Measurements from ENCODE around the gene CPO.

Gene CPO

DNA sequence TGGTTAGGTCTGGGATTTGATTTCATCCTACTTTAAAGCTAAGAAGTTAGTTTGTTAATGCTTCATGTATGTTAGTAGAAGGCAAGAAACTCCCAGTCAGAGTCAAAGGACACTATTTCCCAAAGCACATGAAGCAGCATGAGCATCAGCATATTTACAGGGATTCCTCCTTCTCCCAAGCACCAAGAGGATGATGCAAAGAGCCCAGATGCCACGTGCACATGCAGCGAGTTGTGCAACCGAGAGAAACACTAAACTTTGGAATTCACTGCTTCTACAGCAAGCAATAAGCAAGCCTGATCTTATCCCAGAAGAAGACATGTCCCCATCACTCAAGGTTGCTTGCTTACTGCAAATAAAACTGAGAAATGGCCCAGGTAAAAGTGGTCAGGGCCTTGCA is 32.5 kb downstream of the CPO start:
- in situ Hi-C loops (cut with MboI; ENCODE audit: low sequenced_read_pairs) = no loop called here

DNA sequence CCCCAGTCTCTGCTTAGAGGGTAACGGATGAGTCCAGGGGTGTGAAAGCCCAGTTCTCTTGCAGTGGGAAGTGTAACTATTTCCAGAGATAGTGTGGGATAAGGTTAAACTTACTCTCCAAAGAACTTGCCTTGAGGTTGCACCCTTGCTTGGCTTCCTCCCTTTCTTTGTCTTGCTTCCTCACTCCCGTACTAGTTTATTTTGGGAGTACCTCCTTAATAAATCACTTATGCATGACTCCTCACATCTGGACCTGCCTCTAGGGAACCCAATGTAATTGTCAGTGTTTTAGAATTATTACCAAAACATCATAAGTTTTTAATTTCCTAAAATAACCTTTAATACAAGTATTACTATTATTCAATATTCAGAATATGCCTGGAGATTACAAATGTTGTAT is 35.2 kb downstream of the CPO start:
- in situ Hi-C loops (cut with MboI; ENCODE audit: low sequenced_read_pairs) = no loop called here

DNA sequence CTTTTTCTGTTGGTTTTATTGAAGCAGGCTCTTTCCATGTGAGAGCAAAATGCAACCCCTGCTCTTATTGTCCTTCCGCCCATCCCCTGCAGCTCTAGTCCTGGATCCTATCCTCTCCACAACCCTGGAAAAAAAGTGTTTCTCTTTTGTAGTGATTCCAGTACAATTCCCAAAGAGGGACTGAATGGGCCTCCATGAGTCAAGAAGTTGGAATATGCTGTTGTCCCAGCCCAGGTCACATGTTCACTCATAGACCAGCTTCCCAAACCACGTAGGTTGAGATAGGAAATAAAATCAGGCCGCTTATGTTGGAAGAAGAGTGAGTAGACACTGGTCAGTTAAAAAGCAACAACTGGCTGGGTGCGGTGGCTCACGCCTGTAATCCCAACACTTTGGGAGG is 39.4 kb downstream of the CPO start:
- in situ Hi-C loops (cut with MboI; ENCODE audit: low sequenced_read_pairs) = no loop called here

DNA sequence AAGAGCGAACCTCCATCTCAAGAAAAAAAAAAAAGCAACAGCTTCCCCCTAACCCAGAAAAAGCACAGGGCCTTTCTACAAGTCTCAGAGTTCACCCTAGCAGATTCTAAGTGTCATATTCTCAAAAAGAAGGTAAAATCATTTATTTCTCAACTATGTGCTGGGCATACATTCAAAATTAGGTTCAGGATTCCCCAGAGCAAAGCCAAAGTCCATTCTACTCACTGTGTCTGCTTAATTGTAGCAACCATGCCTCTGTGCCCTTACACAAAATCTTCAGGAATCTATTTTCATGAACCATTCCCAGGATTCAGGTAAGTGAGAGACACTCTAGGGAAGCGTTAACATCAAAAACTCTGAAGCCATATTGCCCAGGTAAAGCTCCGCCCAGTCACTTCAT is 40.0 kb downstream of the CPO start:
- in situ Hi-C loops (cut with MboI; ENCODE audit: low sequenced_read_pairs) = no loop called here

DNA sequence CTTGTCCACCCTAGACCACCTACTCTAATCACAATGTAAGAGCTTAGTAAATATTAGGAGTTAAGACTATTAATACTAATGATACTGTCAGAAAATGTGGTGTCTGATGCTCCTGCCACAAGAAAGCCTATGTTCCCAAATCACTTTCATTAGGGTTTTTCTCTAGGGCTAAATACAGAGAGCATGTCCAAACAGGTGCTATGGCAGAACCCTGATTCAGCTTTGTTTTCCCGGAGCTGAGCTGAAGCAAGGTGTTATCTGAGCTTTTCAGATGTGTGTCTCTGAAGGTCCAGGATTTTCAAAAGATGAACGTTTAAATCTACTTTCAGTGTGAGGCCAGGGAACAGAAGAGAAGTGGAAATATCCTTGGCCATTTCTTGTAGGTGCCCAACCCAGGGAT is 40.6 kb downstream of the CPO start:
- in situ Hi-C loops (cut with MboI; ENCODE audit: low sequenced_read_pairs) = loop anchor here (5.0 kb wide), 1 partner anchor 492 kb away; no protein-coding TSS in a partner anchor

DNA sequence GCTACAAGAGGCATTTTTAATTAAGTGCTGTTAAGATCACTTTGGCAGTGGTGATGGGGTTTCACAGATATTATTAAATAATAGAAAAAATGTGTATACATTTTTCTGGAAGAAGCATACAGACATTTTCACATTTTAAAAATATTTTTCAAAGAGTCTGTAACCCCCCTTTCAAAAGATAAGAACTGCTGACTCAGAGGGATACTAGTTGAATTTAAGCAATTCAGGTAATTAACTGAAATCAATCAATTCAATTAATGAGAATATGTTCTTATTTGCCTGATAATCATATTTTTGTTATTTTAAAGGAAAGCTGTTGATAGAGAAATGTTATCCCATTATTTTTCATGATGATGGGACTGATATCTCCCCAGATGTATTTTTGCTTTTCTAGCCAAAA is 41.1 kb downstream of the CPO start:
- in situ Hi-C loops (cut with MboI; ENCODE audit: low sequenced_read_pairs) = loop anchor here (5.0 kb wide), 1 partner anchor 492 kb away; no protein-coding TSS in a partner anchor

DNA sequence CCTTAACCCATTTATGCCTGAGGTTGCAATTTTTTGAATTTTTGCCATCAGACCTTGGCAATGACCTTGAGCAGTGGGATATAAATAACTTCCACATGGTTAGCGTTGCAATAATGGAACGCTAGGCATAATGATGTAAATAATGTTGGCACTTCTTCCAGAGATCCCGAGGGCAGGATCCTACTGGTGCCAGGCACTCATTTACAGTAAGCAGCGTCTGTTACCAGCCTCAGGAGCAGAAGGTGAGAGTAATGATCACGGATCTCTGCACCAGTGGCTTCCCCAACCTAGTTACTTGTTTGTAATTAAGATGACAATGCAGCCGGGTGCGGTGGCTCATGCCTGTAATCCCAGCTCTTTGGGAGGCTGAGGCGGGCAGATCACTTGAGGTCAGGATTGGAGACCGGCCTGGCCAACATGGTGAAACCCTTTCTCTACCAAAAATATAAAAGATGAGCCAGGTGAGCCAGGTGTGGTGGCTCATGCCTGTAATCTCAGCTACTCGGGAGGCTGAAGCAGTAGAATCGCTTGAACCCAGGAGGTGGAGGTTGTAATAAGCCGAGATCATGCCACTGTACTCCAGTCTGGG is 41.9 kb downstream of the CPO start:
- in situ Hi-C loops (cut with MboI; ENCODE audit: low sequenced_read_pairs) = loop anchor here (5.0 kb wide), 1 partner anchor 491 kb away; no protein-coding TSS in a partner anchor

DNA sequence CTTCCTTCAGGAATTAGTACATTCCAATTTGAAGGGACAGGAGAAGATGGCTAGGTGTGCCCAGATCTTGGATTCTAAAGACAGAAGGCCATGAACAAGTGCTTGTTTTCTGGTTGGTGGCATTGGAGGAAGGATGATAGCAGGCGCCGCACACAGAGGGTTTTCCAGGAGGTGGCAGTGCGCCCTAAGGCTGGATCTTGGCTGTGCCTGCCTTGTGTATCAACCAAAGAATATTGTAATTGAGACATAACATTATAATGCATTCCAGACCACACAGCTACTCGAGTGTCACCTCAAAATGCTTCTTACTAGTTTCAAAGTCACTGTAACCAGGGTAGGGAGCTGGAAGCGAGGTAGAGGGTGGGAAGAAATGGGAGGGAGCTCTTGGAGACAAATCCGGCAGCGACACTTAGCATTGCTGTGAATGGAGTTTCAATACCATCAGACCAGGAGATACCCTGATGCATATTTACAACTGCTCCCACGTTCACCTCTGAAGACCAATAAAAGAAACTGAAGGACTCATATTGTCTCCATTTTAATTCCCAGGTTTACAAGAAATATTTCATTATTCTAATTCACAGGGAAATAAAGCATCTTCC is 42.5 kb downstream of the CPO start:
- in situ Hi-C loops (cut with MboI; ENCODE audit: low sequenced_read_pairs) = loop anchor here (5.0 kb wide), 1 partner anchor 490 kb away; no protein-coding TSS in a partner anchor

DNA sequence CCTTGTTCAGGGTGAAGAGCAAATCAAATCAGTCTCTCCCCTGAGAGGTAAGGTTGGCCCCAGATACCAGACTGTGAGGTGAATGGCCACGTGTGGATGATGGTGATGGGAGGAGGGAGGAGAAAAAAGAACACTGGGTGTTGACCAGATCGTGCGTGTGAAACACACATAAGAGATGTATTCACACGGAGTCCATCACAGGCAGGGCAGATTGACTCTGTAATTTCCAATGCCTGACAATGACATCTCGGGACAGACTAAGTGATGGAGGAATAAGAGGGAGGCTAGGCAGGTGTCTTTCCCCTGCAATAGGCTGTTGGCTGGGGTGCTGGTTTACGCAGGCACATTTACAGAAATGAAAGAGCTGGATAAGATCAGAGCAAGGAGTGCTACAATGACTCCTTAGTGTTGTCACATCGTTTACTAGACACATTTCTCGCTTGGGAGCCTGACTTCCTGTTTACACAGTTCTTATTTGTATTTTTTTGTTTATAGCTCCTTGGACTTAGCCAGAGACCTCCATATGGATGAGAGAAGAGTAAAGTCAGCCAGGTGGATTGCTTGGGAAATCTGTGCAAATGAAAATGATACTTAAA is 43.1 kb downstream of the CPO start:
- in situ Hi-C loops (cut with MboI; ENCODE audit: low sequenced_read_pairs) = loop anchor here (5.0 kb wide), 1 partner anchor 490 kb away; no protein-coding TSS in a partner anchor

DNA sequence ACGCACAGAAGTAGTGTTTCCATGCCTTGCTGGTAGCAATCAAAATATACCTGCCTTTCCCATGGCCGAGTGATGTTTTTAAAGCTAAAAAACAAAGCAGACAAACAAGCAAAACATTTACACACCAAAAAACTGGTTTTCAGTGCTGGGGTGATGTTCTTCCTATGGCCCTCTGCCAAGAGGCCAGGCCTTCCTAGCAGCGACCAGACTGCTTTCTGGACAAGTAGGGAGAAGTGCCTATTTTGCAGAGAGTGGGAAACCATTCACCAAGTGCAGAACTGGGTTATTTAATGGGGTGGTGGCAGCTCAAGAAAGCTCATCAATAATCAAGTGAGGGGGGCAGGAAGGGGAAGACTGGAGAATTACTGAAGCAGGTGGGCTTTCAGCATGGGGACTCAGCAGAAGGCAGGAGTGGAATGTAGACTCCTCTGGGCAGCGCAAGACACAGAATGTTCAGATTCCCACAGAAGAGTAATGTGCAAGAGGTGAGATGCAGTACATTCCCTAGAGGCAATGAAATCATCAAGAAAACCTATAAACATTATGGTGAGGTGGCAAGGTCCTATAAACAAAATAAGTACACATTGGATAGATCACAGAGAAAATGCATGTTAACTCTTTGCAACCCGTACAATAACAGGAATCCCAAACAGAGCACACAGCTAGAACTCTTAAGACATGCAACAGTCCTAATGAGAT is 44.0 kb downstream of the CPO start:
- in situ Hi-C loops (cut with MboI; ENCODE audit: low sequenced_read_pairs) = loop anchor here (5.0 kb wide), 1 partner anchor 489 kb away; no protein-coding TSS in a partner anchor

DNA sequence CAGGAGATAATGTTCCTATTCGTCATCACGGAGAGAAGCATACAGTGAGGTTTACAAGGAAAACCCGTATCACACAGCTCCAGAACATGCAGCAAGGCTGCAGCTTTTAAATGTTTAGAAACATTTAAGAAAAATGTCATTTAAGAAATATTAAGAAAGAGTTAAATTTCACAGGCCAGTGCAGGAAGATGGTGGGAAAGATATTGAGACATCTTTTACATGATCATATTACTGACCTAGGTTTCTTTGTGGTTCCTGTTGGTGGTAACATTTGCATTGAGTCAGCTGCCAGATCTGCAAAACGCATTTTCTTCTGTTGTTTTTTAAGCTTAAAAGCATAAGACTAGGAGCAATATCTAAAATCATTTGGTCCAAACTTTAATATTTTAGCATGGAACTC is 44.9 kb downstream of the CPO start:
- in situ Hi-C loops (cut with MboI; ENCODE audit: low sequenced_read_pairs) = loop anchor here (5.0 kb wide), 1 partner anchor 488 kb away; no protein-coding TSS in a partner anchor

DNA sequence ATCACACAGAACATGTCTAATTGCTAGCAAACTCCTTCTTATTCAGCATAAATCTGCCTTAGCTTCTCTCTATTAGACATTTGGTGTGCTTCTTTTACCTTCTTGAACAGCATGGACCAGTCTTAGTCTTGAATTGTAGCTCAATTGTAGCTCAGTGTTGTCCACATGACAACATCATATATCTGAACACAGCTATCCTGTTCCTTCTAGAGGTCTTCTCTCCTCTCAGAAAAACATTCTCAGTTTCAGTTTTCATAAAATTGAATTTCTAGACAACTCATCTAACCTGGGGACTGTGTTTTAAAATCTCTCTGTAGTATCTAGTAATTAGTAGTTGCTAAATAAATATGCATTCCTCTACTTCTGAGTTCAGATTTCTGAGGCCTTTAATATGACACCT is 47.6 kb downstream of the CPO start:
- in situ Hi-C loops (cut with MboI; ENCODE audit: low sequenced_read_pairs) = no loop called here

DNA sequence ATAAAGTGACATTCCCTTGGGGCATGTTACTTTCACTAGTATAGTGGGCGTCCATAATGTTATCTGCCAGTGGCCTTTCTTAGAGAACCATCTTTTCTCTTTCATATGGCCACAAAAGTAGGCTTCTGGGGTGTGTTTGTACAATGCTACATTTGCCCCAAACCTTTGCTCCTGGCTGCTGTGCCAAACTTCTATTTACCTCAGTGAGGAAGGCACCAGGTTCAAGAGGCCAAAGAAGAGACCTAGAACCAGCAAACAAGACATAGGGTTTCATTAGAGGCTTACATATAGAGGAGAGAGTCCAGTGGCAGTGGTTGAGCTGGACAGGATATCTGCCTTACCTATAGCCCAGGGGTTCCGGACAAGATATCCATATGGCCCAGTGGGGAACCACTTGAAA is 48.5 kb downstream of the CPO start:
- in situ Hi-C loops (cut with MboI; ENCODE audit: low sequenced_read_pairs) = no loop called here

DNA sequence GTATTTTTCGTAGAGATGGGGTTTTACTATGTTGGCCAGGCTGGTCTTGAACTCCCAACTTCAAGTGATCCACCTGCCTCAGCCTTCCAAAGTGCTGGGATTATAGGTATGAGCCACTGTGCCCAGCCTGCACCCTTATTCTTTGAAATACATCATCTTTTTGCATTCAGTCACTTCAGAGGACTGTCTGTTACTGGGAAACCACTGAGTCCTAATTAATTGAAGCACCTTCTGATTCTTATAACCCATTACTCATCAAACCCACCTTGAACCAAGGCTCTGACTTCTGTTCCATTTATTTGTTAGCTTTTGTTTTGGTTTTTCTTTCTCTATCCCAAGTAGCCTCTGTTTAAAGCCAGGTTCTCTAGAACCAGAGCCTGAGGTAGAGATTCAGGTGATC is 49.6 kb downstream of the CPO start:
- in situ Hi-C loops (cut with MboI; ENCODE audit: low sequenced_read_pairs) = no loop called here

DNA sequence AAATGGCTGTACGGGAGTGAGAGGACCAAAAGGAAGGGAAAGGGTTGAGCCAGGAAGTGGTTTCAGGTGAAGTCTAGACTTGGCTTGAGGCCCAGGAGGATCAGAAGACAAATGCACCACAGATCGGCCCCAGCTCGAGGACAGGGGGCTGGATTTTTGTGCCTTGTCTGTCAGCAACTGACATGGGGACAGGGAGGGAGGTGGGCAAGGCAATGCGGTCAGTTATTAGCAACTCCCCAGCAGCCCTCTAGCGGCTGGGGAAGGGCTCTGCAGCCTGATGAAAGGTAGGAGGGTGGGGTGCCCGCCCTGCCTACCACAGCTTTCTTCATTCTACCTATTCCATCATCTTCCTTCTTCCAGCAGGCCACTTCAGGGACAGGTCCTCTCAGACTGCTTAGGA is 50.0 kb downstream of the CPO start:
- in situ Hi-C loops (cut with MboI; ENCODE audit: low sequenced_read_pairs) = no loop called here

DNA sequence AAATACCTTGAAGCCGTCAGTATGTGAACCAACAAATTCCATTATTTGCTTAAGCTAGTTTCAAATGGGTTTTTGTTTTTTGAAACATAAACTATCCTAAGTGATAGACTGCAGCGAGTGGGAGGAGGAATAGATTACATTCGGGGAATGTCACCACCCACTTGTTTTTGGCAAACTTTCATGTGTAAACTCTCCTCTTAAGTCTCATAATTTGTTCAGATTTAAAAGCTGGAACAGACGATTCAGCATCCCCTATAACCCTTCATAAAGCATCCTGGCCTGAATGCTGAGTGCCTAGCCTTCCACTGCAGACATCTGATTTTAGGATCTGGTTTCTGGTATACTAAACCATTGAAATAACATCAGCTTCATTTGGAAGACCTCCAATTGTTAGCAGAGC is 51.0 kb downstream of the CPO start:
- in situ Hi-C loops (cut with MboI; ENCODE audit: low sequenced_read_pairs) = no loop called here

DNA sequence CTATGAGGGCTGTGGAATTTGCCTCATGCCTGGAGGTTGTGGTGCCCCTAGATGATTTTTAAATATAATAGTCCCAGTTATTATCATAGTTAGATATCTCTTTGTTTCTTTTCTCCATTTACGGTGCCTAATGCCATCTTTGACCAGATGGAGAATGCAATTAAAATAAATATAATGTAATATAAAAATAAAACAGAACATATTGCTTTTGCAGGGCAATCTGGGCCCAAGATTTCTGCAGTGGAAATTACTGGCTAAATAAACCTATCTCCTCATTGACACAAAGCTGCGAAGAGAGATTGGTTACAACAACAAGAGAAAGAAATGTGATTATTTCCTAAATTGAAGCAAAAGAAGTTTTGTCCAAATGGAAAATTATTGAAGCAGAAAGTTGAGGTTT is 51.8 kb downstream of the CPO start:
- in situ Hi-C loops (cut with MboI; ENCODE audit: low sequenced_read_pairs) = no loop called here

DNA sequence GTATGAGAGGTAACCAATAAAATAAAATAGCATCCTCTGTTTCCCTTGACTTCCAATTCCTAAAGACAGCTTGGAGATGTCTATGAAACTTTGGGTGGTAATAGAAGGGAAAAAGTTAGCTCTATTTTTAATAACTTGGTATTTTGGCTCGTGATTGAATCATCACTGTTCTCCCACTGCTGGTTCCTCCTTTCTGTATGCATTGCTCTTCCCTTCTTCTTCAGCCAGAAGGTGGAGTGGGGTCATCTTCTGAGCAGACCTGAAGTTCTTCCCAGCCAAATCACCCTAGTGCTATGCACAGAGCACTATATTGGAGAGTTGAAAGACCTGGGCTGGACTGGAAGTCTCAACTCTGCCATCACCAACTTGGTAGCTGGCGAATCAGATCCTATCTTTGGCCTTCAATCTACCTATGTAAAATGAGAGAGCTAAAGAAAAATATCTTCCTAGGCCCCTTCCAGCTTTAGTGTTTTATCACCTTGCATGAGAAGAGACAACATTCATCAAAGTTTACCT is 54.1 kb downstream of the CPO start:
- in situ Hi-C loops (cut with MboI; ENCODE audit: low sequenced_read_pairs) = no loop called here

DNA sequence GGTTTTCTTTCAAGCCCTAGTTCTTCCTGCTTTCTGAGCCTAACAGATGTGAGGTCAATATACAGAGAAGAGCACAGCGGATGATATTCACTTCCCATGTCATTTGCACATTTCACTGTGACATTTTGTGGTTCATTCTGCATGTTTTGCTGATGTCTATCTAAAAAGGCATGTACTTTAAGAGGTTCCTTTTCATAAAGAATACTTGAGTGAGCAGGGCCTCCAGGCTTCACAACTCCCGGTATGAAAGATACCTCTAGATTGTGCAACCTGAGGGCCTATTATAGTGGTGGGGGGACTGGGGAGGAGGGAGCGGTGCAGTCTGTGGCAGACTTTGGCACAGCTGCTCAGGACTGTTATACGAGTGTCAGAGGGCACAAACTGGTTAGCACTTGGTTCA is 54.6 kb downstream of the CPO start:
- in situ Hi-C loops (cut with MboI; ENCODE audit: low sequenced_read_pairs) = no loop called here

DNA sequence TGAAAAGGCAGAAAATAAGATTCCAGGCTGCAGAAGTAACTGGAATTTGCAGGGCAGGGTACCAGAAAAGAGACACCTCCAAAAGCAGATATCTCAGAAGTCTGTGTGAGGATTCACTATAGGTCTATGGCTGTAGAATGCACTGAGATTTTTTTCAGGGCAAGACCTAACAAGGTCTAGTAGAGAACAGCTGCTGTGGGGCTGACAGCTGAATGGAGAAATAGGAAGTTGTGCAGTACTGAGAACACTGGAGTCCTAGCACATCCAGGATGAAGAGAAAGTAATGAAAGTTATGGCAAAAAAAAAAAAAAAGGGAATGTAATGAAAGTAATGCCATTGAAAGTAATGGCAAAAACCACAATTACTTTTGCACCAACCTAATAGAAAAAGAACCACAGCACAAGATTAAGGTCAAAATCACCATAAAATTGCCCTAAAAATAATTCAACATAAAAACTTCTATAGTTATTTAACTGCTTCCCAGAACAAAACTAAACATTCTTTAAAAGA is 57.3 kb downstream of the CPO start:
- in situ Hi-C loops (cut with MboI; ENCODE audit: low sequenced_read_pairs) = no loop called here

Data from HL-60/S4 treated with retinoic acid at 250 ng/mL for 4 days and 3 days (cell line).